AG09319 (cell line): ENCODE results near the gene NOP14.

Experiments
- DNase-seq: peaks from one replicate; pipeline ENCODE4 v3.0.0-alpha.2; 2010; ENCODE audit warnings: low read depth; ENCODE audit errors: extremely low read depth
- CTCF ChIP-seq: IDR thresholded peaks from 2 replicates; pipeline ENCODE4 v1.5.1; 2011; ENCODE audit warnings: low read depth, mild to moderate bottlenecking, inconsistent platforms, low read length, moderate library complexity

NOP14 gene

DNA sequence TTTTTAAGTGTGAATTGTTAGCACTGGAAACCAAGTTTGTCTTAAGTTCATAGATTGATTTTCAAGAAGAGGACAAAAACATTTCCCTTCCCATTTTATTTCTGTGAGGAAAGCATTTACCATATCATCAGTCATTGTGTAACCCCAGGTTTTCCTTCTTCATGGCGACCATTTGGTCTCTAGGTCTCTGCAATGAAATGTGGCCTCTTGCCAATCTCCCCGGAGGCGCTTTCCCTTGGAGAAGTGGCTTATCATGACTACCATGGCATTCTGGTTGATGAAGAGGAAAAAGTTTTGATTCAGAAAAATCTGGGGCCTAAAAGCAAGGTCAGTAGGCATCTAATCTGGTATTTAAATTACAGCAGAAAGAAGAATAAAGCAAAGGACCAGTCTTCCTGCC is 65.2 kb downstream of the NOP14 start:
- TF ChIP-seq CTCF, result no peak
- no peak for DNase-seq

GRCh38 chr4:2893772-2894171 is 69.4 kb downstream of the NOP14 start:
- no peak for DNase-seq
- TF ChIP-seq CTCF, result no peak

DNA sequence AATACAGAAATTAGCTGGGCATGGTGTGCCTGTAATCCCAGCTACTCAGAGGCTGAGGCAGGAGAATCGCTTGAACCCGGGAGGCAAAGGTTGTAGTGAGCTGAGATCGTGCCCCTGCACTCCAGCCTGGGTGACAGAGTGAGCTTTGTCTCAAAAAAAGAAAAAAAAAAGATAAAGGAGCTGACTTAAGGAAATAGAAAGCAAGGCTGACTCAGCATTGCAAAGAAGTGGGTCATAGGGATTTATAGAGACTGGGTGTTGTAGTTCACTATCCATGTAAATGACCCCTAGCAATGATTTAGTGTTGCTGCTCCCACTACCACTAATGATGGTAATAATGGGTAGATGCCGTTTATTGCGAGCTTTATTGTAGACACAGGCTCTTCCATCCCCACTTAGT is 71.9 kb downstream of the NOP14 start:
- no peak for DNase-seq
- no peak for TF ChIP-seq CTCF

DNA sequence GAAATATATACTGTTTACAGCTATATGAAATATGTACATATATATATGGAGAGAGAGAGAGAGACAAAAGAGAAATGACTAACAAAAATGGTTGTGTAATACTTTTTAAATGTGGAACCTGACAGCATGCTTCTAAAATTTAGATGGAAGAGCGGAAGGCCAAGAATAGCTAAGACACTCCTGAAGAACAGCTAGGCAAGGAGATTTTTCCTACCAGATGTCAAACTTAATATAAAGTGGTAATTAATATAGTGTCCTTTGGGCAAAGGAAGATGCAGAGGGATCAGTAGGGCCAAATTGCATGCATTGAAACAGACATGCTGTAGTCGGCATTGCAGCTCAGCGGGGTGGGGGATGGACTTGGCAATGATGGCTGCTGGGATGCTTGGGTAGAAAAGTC is 74.3 kb downstream of the NOP14 start:
- no peak for DNase-seq
- no peak for TF ChIP-seq CTCF
